ENCODE measurements around the gene OSER1.
A peak's percentile ranks its signal among the peaks of the same experiment; 100 is the strongest.

Gene OSER1

DNA sequence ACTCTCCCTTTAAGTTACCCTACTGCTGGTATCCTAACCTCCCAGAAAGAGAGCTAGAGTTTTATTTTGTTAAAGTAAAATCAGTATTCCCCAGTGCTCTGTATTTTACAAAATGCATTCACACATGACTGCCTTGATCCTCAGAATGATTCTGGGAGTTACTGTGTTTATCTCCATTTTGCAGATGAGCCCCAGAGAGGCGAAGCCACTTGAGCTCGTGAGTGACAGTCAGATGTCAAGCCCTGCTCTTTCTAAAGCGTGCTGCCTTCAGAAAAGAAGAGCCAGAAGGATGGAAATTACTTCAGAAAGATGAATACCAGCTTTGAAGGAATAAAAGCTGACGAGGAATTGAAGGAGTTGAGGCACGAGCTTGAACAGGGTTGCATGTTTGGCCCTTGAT is 14.1 kb upstream of the OSER1 start:
- H3K4me1 ChIP-seq (ENCODE audit: insufficient read depth, low read length, poor library complexity, severe bottlenecking): no peaks in the 10 kb centered on the region
- H4K20me1 ChIP-seq (ENCODE audit: insufficient read depth, low read length, poor library complexity, severe bottlenecking): no peaks in the 10 kb centered on the region
- H3K79me2 ChIP-seq (ENCODE audit: insufficient read depth, low read length): no peaks in the 10 kb centered on the region
- H3K27me3 ChIP-seq (ENCODE audit: insufficient read depth, low read length, poor library complexity, severe bottlenecking): no peaks in the 10 kb centered on the region
- H3F3A ChIP-seq (ENCODE audit: low read depth): no peaks in the 10 kb centered on the region
- H3K36me3 ChIP-seq (ENCODE audit: insufficient read depth, low read length): no peaks in the 10 kb centered on the region
- TF ChIP-seq EZH2phosphoT487 (IDR thresholded peaks at IDR 0.05; ENCODE audit: borderline replicate concordance): no peak
- TF ChIP-seq, protein P1, sequence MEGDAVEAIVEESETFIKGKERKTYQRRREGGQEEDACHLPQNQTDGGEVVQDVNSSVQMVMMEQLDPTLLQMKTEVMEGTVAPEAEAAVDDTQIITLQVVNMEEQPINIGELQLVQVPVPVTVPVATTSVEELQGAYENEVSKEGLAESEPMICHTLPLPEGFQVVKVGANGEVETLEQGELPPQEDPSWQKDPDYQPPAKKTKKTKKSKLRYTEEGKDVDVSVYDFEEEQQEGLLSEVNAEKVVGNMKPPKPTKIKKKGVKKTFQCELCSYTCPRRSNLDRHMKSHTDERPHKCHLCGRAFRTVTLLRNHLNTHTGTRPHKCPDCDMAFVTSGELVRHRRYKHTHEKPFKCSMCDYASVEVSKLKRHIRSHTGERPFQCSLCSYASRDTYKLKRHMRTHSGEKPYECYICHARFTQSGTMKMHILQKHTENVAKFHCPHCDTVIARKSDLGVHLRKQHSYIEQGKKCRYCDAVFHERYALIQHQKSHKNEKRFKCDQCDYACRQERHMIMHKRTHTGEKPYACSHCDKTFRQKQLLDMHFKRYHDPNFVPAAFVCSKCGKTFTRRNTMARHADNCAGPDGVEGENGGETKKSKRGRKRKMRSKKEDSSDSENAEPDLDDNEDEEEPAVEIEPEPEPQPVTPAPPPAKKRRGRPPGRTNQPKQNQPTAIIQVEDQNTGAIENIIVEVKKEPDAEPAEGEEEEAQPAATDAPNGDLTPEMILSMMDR (conservative IDR thresholded peaks at IDR 0.05; ENCODE audit: low read length): no peak
- no peak overlapping the region for H2AFZ ChIP-seq (ENCODE audit: low read length)
- no peaks in the 10 kb centered on the region for H3K9me3 ChIP-seq (ENCODE audit: insufficient read depth, low read depth, low read length)
- H3K4me2 ChIP-seq (ENCODE audit: low read depth, low read length, poor library complexity, severe bottlenecking): no peak overlapping the region
- H3K4me3 ChIP-seq (ENCODE audit: low read length, poor library complexity, severe bottlenecking): no peak overlapping the region
- no peak overlapping the region for H3K9ac ChIP-seq (ENCODE audit: low read depth, low read length, poor library complexity, severe bottlenecking)
- no peaks in the 10 kb centered on the region for H3K9me2 ChIP-seq (replicated peaks; ENCODE audit: low read depth, low read length)

DNA sequence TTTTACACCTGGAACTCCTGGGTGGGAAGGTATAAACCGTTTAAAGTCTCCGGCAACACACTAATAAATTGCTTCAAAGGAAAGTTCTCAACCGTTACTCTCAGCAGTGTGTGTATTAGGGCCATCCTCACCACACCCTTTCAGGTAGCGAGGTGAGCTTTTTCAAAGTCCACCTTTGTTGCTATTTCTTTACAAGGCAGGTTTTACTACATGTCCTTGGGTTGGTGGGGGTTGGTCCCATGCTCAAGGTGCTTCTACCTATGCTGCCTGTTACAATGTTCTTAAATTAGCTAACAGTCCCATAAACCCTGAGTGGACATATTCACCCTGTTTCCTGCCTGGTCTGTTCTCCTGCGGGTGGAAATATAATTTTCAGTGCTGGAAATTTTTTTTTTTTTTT is 13.2 kb upstream of the OSER1 start:
- Histone ChIP-seq H3K4me2 (ENCODE audit: low read depth, low read length, poor library complexity, severe bottlenecking) (no peak overlapping the region), H4K20me1 (ENCODE audit: insufficient read depth, low read length, poor library complexity, severe bottlenecking) (no peaks in the 10 kb centered on the region), H3K9me3 (ENCODE audit: insufficient read depth, low read depth, low read length) (no peaks in the 10 kb centered on the region), H2AFZ (ENCODE audit: low read length) (no peak overlapping the region), H3K9me2 (replicated peaks; ENCODE audit: low read depth, low read length) (no peaks in the 10 kb centered on the region), H3K9ac (ENCODE audit: low read depth, low read length, poor library complexity, severe bottlenecking) (no peak overlapping the region), H3K27me3 (ENCODE audit: insufficient read depth, low read length, poor library complexity, severe bottlenecking) (no peaks in the 10 kb centered on the region), H3K4me1 (ENCODE audit: insufficient read depth, low read length, poor library complexity, severe bottlenecking) (peaks cover 4% of the 10 kb centered on the region), H3F3A (ENCODE audit: low read depth) (no peaks in the 10 kb centered on the region), H3K4me3 (ENCODE audit: low read length, poor library complexity, severe bottlenecking) (no peak overlapping the region), H3K36me3 (ENCODE audit: insufficient read depth, low read length) (no peaks in the 10 kb centered on the region), H3K79me2 (ENCODE audit: insufficient read depth, low read length) (no peaks in the 10 kb centered on the region)
- no peak for TF ChIP-seq EZH2phosphoT487 (IDR thresholded peaks at IDR 0.05; ENCODE audit: borderline replicate concordance)
- TF ChIP-seq, protein P1 (conservative IDR thresholded peaks at IDR 0.05; ENCODE audit: low read length): no peak

DNA sequence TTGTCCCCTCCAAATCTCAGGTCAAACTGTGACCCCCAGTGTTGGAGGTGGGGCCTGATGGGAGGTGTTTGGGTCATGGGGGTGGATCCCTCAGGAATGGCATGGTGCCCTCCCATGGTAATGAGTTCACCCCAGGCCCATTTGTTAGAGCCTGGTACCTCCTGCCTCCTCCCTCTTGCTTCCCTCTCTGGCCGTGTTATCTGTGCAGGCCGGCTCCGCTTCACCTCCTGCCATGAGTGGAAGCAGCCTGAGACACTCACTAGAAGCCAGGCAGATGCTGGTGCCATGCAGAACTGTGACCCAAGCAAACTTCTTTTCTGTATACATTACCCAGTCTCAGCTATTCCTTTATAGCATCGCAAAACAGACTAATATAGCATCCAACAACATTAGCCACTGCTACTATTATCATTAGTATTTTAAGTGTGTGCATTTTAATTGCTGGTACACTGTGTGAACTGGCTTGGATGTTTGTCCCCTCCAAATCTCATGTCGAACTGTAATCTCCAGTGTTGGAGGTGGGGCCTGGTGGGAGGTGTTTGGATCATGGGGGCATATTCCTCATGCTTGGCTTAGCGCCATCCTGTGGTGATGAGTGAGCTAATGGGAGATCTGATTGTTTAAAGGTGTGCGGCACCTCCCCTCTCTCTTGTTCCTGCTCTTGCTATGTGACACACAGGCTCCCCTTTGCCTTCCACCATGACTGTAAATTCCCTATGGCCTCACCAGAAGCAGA is 12.2 kb upstream of the OSER1 start:
- TF ChIP-seq, protein P1 (conservative IDR thresholded peaks at IDR 0.05; ENCODE audit: low read length): peak; percentile 48
- no peak for TF ChIP-seq EZH2phosphoT487 (IDR thresholded peaks at IDR 0.05; ENCODE audit: borderline replicate concordance)
- H3K9me2 ChIP-seq (replicated peaks; ENCODE audit: low read depth, low read length): no peaks in the 10 kb centered on the region
- H3K9ac ChIP-seq (ENCODE audit: low read depth, low read length, poor library complexity, severe bottlenecking): no peak overlapping the region
- no peak overlapping the region for H2AFZ ChIP-seq (ENCODE audit: low read length)
- no peaks in the 10 kb centered on the region for H3K79me2 ChIP-seq (ENCODE audit: insufficient read depth, low read length)
- H3K36me3 ChIP-seq (ENCODE audit: insufficient read depth, low read length): no peaks in the 10 kb centered on the region
- no peak overlapping the region for H3K4me3 ChIP-seq (ENCODE audit: low read length, poor library complexity, severe bottlenecking)
- H3K4me1 ChIP-seq (ENCODE audit: insufficient read depth, low read length, poor library complexity, severe bottlenecking): peaks cover 13% of the 10 kb centered on the region
- 0 out of 2 replicates have a peak, but pooled peaks cover 3% of the 10 kb centered on the region for H3F3A ChIP-seq (ENCODE audit: low read depth)
- H4K20me1 ChIP-seq (ENCODE audit: insufficient read depth, low read length, poor library complexity, severe bottlenecking): no peaks in the 10 kb centered on the region
- H3K4me2 ChIP-seq (ENCODE audit: low read depth, low read length, poor library complexity, severe bottlenecking): no peak overlapping the region
- no peaks in the 10 kb centered on the region for H3K9me3 ChIP-seq (ENCODE audit: insufficient read depth, low read depth, low read length)
- no peaks in the 10 kb centered on the region for H3K27me3 ChIP-seq (ENCODE audit: insufficient read depth, low read length, poor library complexity, severe bottlenecking)

All from Loucy (cell line).